HepG2 (cell line): ENCODE data around the gene PSMB2. TPM values are rescaled to one million over a fixed set of nuclear protein-coding genes. Genes with fewer than 3 reads are reported as not detected.
A peak's percentile ranks its signal among the peaks of the same experiment; 100 is the strongest.

Source experiments
- ATAD3A ChIP-seq: sonication (generic); formaldehyde crosslinking; IDR thresholded peaks from 2 replicates; pipeline ENCODE4 v1.4.0; 2020; ENCODE audit warnings: missing genetic modification reagents
- HDAC2 ChIP-seq: sonication (generic); formaldehyde crosslinking; IDR thresholded peaks from 2 replicates; pipeline ENCODE4 v1.4.0; 2020; ENCODE audit warnings: missing genetic modification reagents
- ISX ChIP-seq: sonication (generic); formaldehyde crosslinking; conservative IDR thresholded peaks from 2 replicates; pipeline ENCODE4 v1.5.0; 2020; ENCODE audit warnings: missing genetic modification reagents
- MEIS1 ChIP-seq: sonication (generic); formaldehyde crosslinking; IDR thresholded peaks from 2 replicates; pipeline ENCODE4 v1.9.0; 2021; ENCODE audit warnings: mild to moderate bottlenecking, missing genetic modification reagents, moderate library complexity, borderline replicate concordance
- MEIS2 ChIP-seq: sonication (generic); formaldehyde crosslinking; IDR thresholded peaks from 2 replicates; pipeline ENCODE4 v1.9.0; 2021; ENCODE audit warnings: mild to moderate bottlenecking, missing genetic modification reagents
- RAD21 ChIP-seq: fragments of 450-650 bp; formaldehyde crosslinking; IDR thresholded peaks from 2 replicates; pipeline ENCODE4 v1.5.0; 2020; ENCODE audit warnings: mild to moderate bottlenecking
- RBM39 ChIP-seq: fragments of 200-400 bp; formaldehyde crosslinking; IDR thresholded peaks from one replicate; pipeline ENCODE4 v1.6.1; 2018; ENCODE audit warnings: antibody characterized with exemption, mild to moderate bottlenecking, low read depth, low read length; ENCODE audit not compliant: poor library complexity, severe bottlenecking
- SAP130 ChIP-seq: IDR thresholded peaks from 2 replicates; pipeline ENCODE4 v1.6.1; 2016; ENCODE audit warnings: low read depth
- SIN3A ChIP-seq: IDR thresholded peaks from 2 replicates; pipeline ENCODE4 v1.6.1; 2011; ENCODE audit warnings: low read depth, mild to moderate bottlenecking, control low read depth, low read length, borderline replicate concordance
- TBX2 ChIP-seq: sonication (generic); formaldehyde crosslinking; IDR thresholded peaks from 2 replicates; pipeline ENCODE4 v1.5.0; 2020; ENCODE audit warnings: missing genetic modification reagents, mild to moderate bottlenecking, borderline replicate concordance
- ZBTB38 ChIP-seq: sonication (generic); formaldehyde crosslinking; IDR thresholded peaks from 2 replicates; pipeline ENCODE4 v1.5.1; 2020; ENCODE audit warnings: mild to moderate bottlenecking, missing genetic modification reagents
- ZBTB49 ChIP-seq: sonication (generic); formaldehyde crosslinking; IDR thresholded peaks from 2 replicates; pipeline ENCODE4 v1.4.0; 2020; ENCODE audit warnings: missing genetic modification reagents, borderline replicate concordance
- ZFP90 ChIP-seq: sonication (generic); formaldehyde crosslinking; IDR thresholded peaks from 2 replicates; pipeline ENCODE4 v1.8.0; 2022; ENCODE audit warnings: missing genetic modification reagents, mild to moderate bottlenecking, inconsistent platforms, borderline replicate concordance
- ZNF180 ChIP-seq: sonication (generic); formaldehyde crosslinking; IDR thresholded peaks from 2 replicates; pipeline ENCODE4 v1.4.0; 2020; ENCODE audit warnings: low read depth, missing genetic modification reagents, borderline replicate concordance
- ZNF451 ChIP-seq: sonication (generic); formaldehyde crosslinking; IDR thresholded peaks from 2 replicates; pipeline ENCODE4 v1.5.0; 2020; ENCODE audit warnings: mild to moderate bottlenecking, missing genetic modification reagents
- ZNF460 ChIP-seq: sonication (generic); formaldehyde crosslinking; IDR thresholded peaks from 2 replicates; pipeline ENCODE4 v1.5.1; 2020; ENCODE audit warnings: missing genetic modification reagents, mild to moderate bottlenecking, borderline replicate concordance
- ZNF496 ChIP-seq: sonication (generic); formaldehyde crosslinking; IDR thresholded peaks from 2 replicates; pipeline ENCODE4 v1.8.1; 2023; ENCODE audit warnings: mild to moderate bottlenecking, moderate library complexity, missing genetic modification reagents; ENCODE audit not compliant: insufficient replicate concordance
- ZSCAN31 ChIP-seq: sonication (generic); formaldehyde crosslinking; IDR thresholded peaks from 2 replicates; pipeline ENCODE4 v1.5.0; 2020; ENCODE audit warnings: low read depth, mild to moderate bottlenecking, missing genetic modification reagents
- polyA plus RNA-seq, 8 experiments: library from polyadenylated mRNA; depleted of rRNA in 3 of 8; stranded (reverse) in 7 of 8; unstranded in 1 of 8; fragments of >200 nt; fragmentation: Illumina TruSeq in 4 of 8; extraction: Trizol in 4 of 8; gene quantifications; 2 replicates each; pipeline versions ENCODE4 v1.2.1 to v1.2.3, GENCODE V29; 2011 to 2016; ENCODE audit warnings: low read depth in 4 of 8, missing spikeins in 1 of 8, mixed read lengths in 1 of 8; ENCODE audit not compliant: insufficient read depth in 1 of 8
- total RNA-seq, 5 experiments: library from RNA; depleted of rRNA; stranded (reverse); fragments of >200 nt; fragmentation: Illumina TruSeq; extraction: Trizol; gene quantifications; 2 replicates each; pipeline ENCODE4 v1.2.3, GENCODE V29; 2016; ENCODE audit warnings: low read depth in 1 of 5
- TF ChIP-seq, protein P1 (sequence below): sonication (generic); formaldehyde crosslinking; IDR thresholded peaks from 2 replicates; pipeline ENCODE4 v1.5.0; 2020; ENCODE audit warnings: missing genetic modification reagents
- TF ChIP-seq, protein P2 (sequence below): sonication (generic); formaldehyde crosslinking; conservative IDR thresholded peaks from 2 replicates; pipeline ENCODE4 v1.8.0; 2022; ENCODE audit warnings: mild to moderate bottlenecking, moderate library complexity, missing genetic modification reagents
- TF ChIP-seq, protein P3 (sequence below): sonication (generic); formaldehyde crosslinking; conservative IDR thresholded peaks from 2 replicates; pipeline ENCODE4 v1.5.0; 2020; ENCODE audit warnings: missing genetic modification reagents
- TF ChIP-seq, protein P4 (sequence below): sonication (generic); formaldehyde crosslinking; IDR thresholded peaks from 2 replicates; pipeline ENCODE4 v1.8.0; 2022; ENCODE audit warnings: mild to moderate bottlenecking, missing genetic modification reagents; ENCODE audit not compliant: insufficient replicate concordance

The PSMB2 gene
- total and polyA plus RNA-seq, 2 of the 13 experiments (the other 11 are each of a cell fraction or from before 2014, with no cell fraction given), result 60.6 to 62.2 TPM

- TF ChIP-seq, protein P1, sequence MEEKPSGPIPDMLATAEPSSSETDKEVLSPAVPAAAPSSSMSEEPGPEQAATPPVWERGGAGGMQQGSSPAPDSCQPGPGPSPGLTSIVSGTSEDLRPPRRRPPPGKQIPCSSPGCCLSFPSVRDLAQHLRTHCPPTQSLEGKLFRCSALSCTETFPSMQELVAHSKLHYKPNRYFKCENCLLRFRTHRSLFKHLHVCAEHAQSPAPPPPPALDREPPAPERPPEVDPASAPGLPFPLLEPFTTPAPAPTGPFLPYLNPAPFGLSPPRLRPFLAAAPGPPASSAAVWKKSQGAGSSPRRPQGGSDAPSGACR (CRISPR knock-in tag), result 0 out of 2 replicates have a peak, but pooled peaks have one; percentile 56
- TF ChIP-seq ZNF496 (CRISPR knock-in tag), result no peak
- TF ChIP-seq, protein P2, sequence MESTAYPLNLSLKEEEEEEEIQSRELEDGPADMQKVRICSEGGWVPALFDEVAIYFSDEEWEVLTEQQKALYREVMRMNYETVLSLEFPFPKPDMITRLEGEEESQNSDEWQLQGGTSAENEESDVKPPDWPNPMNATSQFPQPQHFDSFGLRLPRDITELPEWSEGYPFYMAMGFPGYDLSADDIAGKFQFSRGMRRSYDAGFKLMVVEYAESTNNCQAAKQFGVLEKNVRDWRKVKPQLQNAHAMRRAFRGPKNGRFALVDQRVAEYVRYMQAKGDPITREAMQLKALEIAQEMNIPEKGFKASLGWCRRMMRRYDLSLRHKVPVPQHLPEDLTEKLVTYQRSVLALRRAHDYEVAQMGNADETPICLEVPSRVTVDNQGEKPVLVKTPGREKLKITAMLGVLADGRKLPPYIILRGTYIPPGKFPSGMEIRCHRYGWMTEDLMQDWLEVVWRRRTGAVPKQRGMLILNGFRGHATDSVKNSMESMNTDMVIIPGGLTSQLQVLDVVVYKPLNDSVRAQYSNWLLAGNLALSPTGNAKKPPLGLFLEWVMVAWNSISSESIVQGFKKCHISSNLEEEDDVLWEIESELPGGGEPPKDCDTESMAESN (CRISPR knock-in tag), result 0 out of 2 replicates have a peak, but pooled peaks have one; percentile 38
- TF ChIP-seq, protein P3, sequence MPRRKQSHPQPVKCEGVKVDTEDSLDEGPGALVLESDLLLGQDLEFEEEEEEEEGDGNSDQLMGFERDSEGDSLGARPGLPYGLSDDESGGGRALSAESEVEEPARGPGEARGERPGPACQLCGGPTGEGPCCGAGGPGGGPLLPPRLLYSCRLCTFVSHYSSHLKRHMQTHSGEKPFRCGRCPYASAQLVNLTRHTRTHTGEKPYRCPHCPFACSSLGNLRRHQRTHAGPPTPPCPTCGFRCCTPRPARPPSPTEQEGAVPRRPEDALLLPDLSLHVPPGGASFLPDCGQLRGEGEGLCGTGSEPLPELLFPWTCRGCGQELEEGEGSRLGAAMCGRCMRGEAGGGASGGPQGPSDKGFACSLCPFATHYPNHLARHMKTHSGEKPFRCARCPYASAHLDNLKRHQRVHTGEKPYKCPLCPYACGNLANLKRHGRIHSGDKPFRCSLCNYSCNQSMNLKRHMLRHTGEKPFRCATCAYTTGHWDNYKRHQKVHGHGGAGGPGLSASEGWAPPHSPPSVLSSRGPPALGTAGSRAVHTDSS (CRISPR knock-in tag), result no peak
- TF ChIP-seq ZBTB38, result no peak
- TF ChIP-seq ISX (CRISPR knock-in tag), result no peak
- TF ChIP-seq TBX2 (CRISPR knock-in tag), result 0 out of 2 replicates have a peak, but pooled peaks have one; percentile 56
- TF ChIP-seq, protein P4, sequence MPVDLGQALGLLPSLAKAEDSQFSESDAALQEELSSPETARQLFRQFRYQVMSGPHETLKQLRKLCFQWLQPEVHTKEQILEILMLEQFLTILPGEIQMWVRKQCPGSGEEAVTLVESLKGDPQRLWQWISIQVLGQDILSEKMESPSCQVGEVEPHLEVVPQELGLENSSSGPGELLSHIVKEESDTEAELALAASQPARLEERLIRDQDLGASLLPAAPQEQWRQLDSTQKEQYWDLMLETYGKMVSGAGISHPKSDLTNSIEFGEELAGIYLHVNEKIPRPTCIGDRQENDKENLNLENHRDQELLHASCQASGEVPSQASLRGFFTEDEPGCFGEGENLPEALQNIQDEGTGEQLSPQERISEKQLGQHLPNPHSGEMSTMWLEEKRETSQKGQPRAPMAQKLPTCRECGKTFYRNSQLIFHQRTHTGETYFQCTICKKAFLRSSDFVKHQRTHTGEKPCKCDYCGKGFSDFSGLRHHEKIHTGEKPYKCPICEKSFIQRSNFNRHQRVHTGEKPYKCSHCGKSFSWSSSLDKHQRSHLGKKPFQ, result no peak
- TF ChIP-seq SAP130 (CRISPR knock-in tag), result peak; percentile 73
- no peak for TF ChIP-seq ZBTB49
- TF ChIP-seq ZNF451 (CRISPR knock-in tag), result peak; percentile 75; the same call in 1 of the 2 replicates
- TF ChIP-seq RBM39, result peak; percentile 63
- no peak for TF ChIP-seq MEIS1
- TF ChIP-seq ZFP90 (CRISPR knock-in tag), result peak; percentile 69
- TF ChIP-seq MEIS2 (CRISPR knock-in tag), result peak; percentile 73; the same call in 1 of the 2 replicates
- 0 out of 2 replicates have a peak, but pooled peaks have one; percentile 44 for TF ChIP-seq HDAC2
- no peak for TF ChIP-seq ATAD3A (CRISPR knock-in tag)
- TF ChIP-seq ZSCAN31 (CRISPR knock-in tag), result peak; percentile 35; the same call in 1 of the 2 replicates
- peak; percentile 47; the same call in 1 of the 2 replicates for TF ChIP-seq SIN3A
- peak; percentile 19; the same call in 1 of the 2 replicates for TF ChIP-seq ZNF460 (CRISPR knock-in tag)
- no peak for TF ChIP-seq ZNF180 (CRISPR knock-in tag)
- TF ChIP-seq RAD21 (CRISPR knock-in tag), result peak; percentile 35
These were observed 84.2 kb downstream of the PSMB2 start, which contains the start of gene KIAA0319L (continued) for GRCh38 chr1:35557118-35557610.
